Measurements from ENCODE around the gene TTC28.

The TTC28 gene

DNA sequence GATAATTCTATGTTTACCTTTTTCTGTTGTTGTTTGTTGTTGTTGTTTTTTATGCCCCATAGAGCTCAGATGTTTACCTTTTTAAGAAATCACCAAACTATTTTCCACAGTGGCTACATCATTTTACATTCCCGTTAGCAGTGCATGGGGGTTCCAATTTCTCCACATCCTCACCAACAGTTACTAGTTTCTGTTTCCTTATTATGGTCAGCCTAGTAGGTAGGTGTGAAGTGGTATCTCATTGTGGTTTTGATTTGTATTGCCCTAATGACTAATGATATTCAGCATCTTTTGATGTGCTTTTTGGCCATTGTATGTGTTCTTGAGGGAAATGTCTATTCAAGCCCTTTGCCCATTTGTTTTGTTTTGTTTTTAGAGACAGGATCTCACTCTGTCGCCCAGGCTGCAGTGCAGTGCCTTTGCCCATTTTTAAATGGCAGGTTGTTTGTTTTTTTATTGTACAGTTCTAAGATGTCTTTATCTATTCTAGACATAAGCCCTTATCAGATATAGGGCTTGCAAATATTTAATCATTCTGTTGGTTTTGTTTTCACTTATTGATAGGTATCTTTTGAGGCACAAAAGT lies 34.5 kb upstream of the TTC28 start:
- TF ChIP-seq, protein P1, sequence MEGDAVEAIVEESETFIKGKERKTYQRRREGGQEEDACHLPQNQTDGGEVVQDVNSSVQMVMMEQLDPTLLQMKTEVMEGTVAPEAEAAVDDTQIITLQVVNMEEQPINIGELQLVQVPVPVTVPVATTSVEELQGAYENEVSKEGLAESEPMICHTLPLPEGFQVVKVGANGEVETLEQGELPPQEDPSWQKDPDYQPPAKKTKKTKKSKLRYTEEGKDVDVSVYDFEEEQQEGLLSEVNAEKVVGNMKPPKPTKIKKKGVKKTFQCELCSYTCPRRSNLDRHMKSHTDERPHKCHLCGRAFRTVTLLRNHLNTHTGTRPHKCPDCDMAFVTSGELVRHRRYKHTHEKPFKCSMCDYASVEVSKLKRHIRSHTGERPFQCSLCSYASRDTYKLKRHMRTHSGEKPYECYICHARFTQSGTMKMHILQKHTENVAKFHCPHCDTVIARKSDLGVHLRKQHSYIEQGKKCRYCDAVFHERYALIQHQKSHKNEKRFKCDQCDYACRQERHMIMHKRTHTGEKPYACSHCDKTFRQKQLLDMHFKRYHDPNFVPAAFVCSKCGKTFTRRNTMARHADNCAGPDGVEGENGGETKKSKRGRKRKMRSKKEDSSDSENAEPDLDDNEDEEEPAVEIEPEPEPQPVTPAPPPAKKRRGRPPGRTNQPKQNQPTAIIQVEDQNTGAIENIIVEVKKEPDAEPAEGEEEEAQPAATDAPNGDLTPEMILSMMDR (IDR thresholded peaks at IDR 0.05): no peak

DNA sequence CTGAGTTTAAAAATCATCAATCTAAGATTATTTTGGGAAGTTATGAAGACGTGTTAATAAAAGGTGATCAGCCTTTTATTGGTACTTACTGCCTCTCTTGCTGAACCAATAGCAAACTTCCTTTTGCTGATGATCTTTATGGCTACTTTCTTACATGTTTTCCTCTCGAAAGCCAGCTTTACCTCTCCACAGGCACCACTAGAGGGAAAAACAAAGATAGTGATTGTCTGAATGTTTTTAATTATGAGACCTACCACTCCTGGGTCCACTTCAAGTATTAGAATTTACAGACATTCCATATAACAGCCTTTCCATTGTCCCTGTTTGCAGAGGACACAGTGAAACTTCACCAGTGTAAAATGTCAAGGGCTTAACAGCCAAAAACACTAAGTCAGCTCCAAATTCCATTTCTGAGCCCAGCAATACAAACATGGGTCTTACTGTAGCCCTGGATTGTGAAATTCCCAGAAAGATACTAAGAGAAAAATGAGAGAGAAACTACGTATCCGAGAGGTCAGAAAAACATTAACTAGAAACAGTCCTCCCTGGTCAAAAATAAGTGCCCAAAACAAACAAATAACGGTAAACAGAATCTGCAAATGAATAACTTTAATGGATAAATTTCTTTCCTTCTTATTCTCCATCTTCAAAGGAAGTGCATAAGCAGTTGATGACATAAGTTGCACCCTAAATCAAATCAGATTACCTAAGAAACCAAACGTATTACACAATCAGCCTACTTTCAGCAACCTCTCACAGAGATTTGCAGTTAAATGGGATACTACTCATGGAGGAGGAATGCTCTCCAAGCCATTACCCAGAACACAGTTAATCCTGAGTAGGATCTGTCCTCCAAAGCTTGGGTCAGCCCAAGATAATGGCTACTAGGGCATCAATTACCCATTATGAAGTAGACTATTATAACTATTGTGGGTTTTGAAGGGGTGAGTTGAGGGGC lies 32.5 kb upstream of the TTC28 start:
- Histone ChIP-seq H3K36me3 (peaks cover 15% of the 10 kb centered on the region), H3K9me3 (no peaks in the 10 kb centered on the region), H3K4me1 (ENCODE audit: control insufficient read depth in 1 of 2, insufficient read depth in 1 of 2, low read depth in 1 of 2, low read length in 1 of 2) (no peaks in the 10 kb centered on the region), H3K4me3 (ENCODE audit: low read depth in 1 of 2, low read length in 1 of 2) (no peak overlapping the region), H3K27ac (no peak overlapping the region), H3K27me3 (no peaks in the 10 kb centered on the region)
- TF ChIP-seq, protein P1 (IDR thresholded peaks at IDR 0.05): no peak

More for the DNA sequence above, 34.5 kb upstream of the TTC28 start:
- Histone ChIP-seq H3K9me3 (no peaks in the 10 kb centered on the region), H3K4me3 (ENCODE audit: low read depth in 1 of 2, low read length in 1 of 2) (no peak overlapping the region), H3K36me3 (peaks cover 9% of the 10 kb centered on the region), H3K4me1 (ENCODE audit: control insufficient read depth in 1 of 2, insufficient read depth in 1 of 2, low read depth in 1 of 2, low read length in 1 of 2) (no peaks in the 10 kb centered on the region), H3K27ac (no peak overlapping the region), H3K27me3 (no peaks in the 10 kb centered on the region)

DNA sequence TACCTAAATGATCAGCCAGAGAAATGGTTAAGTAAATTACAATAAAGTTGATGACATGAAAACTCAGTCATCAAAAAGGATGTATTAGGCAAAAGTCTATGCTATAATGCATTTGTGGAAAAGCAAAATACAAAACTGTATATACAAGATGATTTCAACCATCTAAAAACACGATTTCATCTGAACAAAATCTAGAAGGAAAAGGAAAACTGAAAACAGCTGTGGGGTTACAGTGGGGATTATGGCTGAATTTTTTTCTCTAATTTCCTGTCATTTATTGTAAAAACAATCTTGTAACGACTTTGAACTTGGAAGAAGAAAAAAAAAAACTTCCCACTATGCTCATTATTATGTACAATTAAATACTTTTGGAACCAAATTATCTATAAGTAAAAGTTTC lies 31.7 kb upstream of the TTC28 start:
- Histone ChIP-seq H3K27me3 (no peaks in the 10 kb centered on the region), H3K36me3 (peaks cover 14% of the 10 kb centered on the region), H3K9me3 (no peaks in the 10 kb centered on the region), H3K4me1 (ENCODE audit: control insufficient read depth in 1 of 2, insufficient read depth in 1 of 2, low read depth in 1 of 2, low read length in 1 of 2) (no peaks in the 10 kb centered on the region), H3K4me3 (ENCODE audit: low read depth in 1 of 2, low read length in 1 of 2) (no peak overlapping the region), H3K27ac (no peak overlapping the region)
- TF ChIP-seq, protein P1 (IDR thresholded peaks at IDR 0.05): no peak

DNA sequence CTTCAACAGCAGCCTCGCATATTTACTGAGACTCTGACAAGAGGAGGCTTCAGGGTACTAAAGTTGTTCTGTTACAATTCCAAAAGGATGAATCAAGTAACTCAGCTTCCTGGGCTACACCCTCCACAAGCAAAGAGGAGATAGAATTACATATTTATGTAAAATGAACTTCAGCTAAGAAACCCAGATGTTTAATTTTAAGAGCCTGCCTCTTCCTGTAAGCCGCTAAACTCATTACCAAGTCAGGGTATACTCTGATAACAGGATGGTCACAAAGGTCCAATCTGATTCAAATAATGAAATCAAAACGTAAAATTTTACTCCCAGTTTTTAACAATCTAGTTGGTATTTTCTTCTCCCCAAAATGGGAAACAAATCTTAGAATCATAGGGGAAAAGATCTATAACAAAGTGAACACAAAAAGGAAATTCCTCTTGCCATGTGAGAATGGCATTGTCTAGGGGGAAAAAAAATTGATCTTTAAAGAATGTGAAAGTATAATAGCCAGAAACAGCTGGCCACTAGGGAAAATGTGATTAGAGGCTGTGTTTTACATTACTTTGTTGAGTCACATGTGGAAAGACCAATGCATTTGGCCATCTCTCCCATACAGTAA lies 31.0 kb upstream of the TTC28 start:
- TF ChIP-seq, protein P1 (IDR thresholded peaks at IDR 0.05): no peak
- H3K4me3 ChIP-seq (ENCODE audit: low read depth in 1 of 2, low read length in 1 of 2): no peak overlapping the region

DNA sequence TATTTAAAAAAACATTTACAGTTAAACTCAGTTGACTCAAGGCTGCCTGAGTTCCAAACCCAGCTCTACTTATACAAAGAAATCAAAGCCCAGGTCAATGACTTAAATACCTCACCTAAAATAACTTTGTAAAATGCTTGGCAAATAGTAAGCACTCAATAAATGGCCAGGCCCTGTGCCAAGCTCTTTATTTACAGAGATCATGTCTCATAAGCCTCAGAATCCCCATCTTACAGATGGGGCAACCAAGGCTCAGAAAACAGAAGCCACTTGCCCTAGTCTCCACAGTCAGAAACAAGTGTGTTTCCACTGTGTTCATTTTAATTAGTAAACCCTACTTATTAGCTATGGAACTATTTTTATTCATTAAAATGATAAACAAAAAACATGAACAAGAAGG lies 30.5 kb upstream of the TTC28 start:
- TF ChIP-seq, protein P1 (IDR thresholded peaks at IDR 0.05): no peak
- Histone ChIP-seq H3K4me1 (ENCODE audit: control insufficient read depth in 1 of 2, insufficient read depth in 1 of 2, low read depth in 1 of 2, low read length in 1 of 2) (no peaks in the 10 kb centered on the region), H3K27me3 (no peaks in the 10 kb centered on the region), H3K4me3 (ENCODE audit: low read depth in 1 of 2, low read length in 1 of 2) (no peak overlapping the region), H3K9me3 (no peaks in the 10 kb centered on the region), H3K36me3 (peaks cover 13% of the 10 kb centered on the region), H3K27ac (no peak overlapping the region)

More for the DNA sequence above, 31.0 kb upstream of the TTC28 start:
- no peaks in the 10 kb centered on the region for H3K9me3 ChIP-seq
- H3K36me3 ChIP-seq: peaks cover 13% of the 10 kb centered on the region
- H3K4me1 ChIP-seq (ENCODE audit: control insufficient read depth in 1 of 2, insufficient read depth in 1 of 2, low read depth in 1 of 2, low read length in 1 of 2): no peaks in the 10 kb centered on the region
- no peaks in the 10 kb centered on the region for H3K27me3 ChIP-seq
- no peak overlapping the region for H3K27ac ChIP-seq

Measured in neutrophil (primary cell).